Right renal cortex interstitium (tissue), 3 donors: ENCODE results near the gene DUSP14. TPM values are rescaled to one million over a fixed set of nuclear protein-coding genes. Genes with fewer than 3 reads are reported as not detected.

ENCODE experiments used
- DNase-seq, 3 donors: peaks; one replicate each; pipeline ENCODE4 v3.0.0-alpha.2; 2013; ENCODE audit warnings: low read depth in 3 of 3, low spot score in 2 of 3
- polyA plus RNA-seq, 3 donors: library from polyadenylated mRNA; unstranded; fragments of 120-200 nt; gene quantifications; one replicate each; pipeline ENCODE4 v1.2.1, GENCODE V29; 2013; ENCODE audit not compliant: insufficient read length in 3 of 3

DUSP14 gene
- polyA plus RNA-seq, 3 donors = 14.7 to 17.6 (median 16.3) TPM

DNA sequence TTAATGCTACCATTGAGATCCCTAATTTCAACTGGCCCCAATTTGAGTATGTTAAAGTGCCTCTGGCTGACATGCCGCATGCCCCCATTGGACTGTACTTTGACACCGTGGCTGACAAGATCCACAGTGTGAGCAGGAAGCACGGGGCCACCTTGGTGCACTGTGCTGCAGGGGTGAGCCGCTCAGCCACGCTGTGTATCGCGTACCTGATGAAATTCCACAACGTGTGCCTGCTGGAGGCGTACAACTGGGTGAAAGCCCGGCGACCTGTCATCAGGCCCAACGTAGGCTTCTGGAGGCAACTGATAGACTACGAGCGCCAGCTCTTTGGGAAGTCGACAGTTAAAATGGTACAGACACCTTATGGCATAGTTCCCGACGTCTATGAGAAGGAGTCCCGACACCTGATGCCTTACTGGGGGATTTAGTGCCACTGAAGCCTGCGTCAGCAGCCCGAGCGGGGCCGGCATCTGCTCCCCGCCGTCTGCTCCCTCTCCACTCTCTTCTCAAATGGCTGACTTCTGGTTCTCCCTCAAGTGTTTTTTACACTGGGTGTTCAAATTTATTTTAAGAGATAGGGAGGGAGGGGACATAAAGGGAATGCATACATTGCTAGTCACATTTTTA, 22.9 kb downstream of the DUSP14 start:
- DNase-seq = no peak

DNA sequence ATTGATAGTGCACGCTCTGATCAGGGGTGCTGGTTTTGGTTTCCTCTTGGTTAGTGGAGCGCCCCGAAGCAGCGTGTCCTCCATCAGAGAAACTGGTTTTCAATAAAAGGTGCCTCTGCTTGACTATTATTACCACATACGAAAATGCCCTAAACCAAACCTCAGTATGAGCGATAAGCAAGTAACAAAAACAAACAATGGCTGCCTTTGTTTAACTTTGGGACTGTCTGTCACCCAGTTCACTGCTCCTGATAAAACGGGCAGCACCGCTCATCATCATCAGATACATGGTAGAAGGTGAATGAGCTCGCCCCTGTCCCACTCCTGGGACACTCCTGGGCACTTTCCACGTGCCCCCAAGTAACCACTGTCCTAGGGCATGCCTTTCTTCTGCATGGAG, 24.0 kb downstream of the DUSP14 start:
- DNase-seq = no peak

DNA sequence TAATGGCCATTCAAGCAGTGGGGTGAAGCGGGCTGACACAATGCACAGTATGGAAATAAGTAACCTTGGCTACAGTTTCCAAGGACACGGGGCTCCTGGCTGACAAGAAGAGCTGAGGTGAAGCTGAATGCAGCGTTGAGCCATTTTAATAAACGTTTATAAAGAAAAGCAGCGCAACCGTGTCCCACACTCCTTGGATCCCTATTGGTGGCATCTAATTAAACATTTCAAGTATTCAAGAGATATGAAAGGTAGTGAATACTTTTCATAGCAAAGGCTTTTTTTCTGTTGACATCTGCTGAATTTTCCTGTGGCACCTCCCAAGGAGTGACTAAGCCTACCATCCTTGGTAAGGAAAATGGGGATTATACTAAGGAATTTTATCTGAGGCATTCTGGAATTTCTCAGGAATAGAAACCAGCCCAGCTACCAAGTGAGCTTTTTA, 26.5 kb downstream of the DUSP14 start:
- no peak for DNase-seq

DNA sequence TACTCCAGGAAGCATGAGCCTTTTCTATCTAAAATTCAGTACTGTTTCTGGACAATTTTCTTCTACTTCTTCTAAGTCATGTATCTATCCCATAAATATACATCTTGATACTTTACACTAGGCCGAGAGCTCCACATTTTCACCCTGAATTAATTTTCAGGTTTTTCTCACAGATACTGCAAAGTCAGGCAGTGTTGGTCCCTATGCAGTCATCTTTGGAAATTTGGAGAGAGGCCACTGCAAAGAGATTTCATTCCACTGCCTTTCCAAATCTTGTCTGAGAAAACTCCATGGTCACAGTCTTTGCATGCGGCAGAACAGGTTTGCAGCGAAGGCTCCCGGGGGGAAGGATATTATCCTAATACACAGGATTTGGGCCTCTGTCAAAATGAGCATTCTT, 28.2 kb downstream of the DUSP14 start:
- no peak for DNase-seq

DNA sequence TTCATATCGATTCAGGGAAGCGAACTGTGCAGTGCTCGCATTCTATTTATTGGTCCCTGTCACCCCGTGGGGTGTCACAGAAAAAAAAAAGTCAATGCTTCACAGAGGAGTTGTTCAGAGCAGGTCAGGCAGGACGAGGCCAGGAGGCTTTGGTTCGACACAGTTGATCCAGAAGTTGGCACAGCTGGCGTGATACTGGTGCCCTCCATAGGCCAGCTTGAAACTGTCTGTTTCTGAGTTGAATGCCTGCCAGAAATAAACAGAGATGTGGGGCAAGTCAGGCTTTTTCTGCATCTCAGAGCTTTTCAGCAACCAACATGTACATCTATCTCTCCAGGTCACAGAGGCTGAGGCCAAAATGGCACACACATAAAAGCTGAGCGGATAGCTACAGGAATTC, 29.1 kb downstream of the DUSP14 start:
- DNase-seq = no peak

DNA sequence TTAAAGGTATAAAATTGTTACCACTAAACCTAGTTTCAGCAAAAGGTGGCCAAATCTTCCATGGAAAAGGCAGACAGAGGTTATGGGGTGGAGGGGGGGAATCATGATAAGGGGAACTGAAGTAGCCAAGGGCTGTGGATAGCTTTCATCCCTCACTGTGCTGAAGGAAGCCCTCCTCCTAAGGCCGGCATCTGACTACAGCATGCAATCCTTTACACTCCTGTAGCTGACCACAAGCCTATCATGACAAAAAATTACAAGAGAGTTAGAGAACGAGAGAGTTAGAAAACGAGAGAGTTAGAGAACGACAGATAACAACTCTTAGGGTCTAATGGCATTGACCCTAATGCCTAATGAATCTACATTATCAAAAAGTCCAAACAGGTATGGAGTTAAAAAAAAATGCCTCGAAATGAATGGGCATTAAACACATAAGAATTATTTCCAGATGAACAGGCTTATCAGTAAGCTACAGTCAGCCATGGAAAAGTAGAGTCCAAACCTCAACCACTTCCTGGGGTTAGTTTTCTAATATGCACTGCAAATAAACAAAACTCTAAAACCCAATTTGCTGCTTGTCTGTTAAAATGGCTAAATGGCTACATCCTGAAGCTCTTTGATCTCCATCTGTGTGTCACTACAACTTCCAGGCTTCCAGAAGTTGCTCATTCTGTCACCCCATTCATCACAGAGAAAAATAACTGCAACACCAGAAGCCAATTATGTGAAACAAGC, 29.7 kb downstream of the DUSP14 start:
- no peak for DNase-seq

DNA sequence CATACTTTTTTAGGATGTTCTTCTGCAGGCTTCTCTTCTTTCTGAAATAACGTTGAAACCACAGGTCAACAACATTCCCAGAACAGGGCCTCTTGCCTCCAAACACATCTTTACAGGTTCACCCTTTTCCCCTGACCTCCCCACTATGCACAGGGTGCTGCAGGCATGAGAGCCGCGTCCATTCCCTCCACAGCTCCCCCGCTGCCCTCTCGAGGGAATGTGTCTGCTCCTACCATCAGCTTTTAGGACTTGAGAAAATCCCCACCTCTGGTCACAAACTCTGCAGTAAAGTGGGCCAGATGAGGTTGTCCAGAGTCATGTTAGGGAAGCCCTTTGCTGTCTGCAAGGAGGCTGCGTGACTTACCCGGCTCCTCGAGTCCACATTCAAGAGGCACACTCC, 30.5 kb downstream of the DUSP14 start:
- DNase-seq = no peak

DNA sequence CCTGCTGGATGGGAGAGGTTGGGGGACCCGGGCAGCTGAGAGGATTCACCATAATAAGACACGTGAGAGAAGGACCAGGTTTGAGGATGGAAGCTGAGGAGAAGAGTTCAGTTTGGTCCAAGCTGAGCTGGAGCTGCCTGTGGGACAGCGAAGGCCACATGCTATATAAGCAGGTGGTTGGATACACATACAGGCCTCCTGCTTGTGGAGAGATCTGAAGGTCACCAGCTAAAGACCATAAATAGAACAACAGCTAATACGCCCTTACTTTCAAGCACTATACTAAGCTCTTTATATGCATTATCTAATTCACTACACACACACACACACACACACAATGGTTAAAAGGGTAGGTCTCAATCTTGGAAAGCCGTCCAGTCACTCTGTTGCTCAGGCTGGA, 32.1 kb downstream of the DUSP14 start:
- DNase-seq = no peak

DNA sequence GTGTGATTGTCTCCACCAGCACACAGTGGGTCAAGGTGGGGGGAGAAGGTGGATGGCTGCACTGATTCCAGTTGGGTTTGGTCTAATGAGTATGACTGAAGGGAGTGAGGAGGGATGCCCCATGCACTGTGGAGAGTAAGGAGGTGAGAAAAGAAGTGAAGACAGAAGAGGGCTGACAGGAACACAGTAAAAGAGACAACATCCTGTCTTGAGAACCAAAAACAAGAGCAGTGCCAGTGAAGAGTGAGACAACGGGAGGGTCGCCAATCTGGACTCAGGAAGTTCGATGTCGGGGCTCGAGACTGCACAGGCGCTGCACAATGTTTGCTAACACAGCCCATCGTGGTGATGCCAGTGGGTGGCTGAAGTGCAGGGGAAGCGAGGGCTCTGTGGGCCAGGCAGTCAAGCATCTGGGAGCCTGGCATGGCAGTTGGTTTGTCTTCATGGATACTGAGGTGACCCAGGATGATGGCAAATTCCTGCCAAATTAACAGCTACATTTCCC, 34.1 kb downstream of the DUSP14 start:
- no peak for DNase-seq

DNA sequence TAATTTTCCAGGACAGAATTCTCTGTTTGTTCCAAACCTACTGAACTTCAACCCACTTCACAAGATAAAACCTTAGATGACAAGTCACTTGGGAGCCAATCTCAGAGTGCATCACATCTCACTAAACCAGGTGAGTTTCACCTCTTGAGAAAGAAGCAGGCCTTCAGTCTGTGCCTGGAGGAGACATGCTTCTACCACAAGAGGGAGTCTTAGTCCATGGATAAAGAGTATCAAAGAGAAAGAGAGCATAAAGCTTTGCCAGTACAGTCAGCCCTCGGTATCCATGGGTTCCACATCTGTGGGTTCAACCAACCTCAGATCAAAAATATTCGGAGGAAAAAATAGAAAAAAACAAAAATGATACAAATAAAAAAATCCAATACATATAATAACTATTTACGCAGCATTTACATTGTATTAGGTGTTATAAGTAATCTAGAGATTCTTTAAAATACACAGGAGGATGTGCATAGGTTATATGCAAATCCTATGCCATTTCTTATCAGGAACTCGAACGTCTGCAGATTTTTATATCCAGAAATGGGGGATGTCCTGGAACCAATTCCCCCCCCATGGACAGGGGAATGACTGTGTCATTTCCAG, 37.7 kb downstream of the DUSP14 start:
- peak; percentile 12 to 31 (median 27) for DNase-seq

DNA sequence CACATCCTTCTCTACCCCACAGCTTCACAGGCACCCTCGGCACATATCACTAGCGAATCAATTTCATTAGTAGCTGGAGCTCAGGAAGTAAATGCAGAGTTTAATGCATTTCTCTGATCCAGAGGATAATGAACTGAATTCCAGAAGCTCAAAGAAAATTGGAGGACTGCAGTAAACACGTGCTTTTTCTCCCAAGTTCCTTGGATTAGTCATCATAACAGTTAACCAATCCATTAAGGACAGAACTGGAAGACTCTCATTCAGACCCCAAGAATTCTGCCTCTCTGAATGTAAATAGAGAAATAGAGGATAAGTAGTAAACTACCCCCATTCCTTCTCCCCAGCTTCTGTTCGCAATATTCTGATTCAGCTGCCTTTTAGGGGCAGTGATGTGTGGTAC, 40.7 kb downstream of the DUSP14 start:
- DNase-seq = no peak

DNA sequence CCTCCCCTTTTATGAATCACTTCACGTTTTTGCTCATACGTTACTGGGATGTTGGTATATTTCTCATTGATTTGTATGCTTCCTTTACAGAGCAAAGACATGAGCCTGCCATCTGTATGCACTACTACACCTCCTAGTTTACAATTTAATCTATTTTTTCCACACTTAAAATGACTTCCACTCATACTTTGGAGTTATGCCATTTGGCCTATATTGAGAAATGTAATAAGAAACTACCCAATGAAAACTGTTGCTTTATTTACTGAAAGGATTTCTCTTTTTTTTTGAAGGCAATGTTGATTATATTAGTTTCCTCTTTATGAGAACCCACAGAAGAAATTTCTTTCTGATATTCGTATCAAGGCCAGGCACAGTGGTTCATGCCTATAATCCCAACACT, 43.1 kb downstream of the DUSP14 start:
- no peak for DNase-seq

DNA sequence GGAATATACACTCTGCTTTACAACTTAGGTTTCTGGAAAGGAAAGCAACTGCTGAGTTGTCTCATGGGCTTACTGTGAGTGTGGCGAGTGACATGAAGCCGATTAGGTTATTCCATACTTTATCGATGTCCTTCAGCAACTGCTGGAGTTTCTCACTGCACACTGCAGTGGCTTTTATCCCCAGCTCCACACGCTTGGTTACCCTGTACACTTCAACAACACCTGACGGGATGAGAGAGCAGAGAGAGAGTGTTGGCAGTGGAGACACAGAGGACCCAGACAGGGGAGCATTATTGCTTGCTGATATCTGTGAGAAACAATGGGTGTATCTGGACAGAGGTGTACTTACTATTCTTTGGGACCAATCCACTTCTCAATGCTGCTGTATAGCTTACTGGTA, 46.2 kb downstream of the DUSP14 start:
- DNase-seq = no peak

DNA sequence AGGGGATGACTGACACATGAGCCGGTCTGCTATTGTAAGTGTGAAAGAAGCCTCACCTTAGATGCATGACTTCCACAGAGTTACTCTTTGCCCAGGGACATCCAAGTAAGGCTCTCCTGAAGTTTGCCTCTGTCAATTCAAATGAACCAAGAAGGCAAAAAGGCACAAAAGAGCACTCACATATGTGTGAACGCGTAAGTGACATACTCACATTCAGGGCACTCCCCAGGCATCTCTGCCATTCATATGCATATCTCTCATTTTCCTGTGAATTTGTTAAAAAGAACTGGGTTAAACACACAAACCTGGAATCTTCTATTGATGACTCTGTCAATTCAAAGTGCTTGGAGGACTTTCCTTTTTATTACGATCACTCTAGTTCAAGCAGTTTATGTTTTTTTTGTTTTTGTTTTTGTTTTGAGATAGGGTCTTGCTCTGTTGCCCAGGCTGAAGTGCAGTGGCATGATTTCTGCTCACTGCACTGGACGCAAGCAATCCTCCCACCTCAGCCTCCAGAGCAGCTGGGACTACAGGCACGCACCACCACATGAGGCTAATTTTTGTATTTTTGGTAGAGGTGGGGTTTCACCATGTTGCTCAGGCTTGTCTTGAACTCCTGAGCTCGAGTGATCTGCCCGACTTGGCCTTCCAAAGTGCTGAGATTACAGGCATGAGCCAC, 49.4 kb downstream of the DUSP14 start:
- DNase-seq = no peak

DNA sequence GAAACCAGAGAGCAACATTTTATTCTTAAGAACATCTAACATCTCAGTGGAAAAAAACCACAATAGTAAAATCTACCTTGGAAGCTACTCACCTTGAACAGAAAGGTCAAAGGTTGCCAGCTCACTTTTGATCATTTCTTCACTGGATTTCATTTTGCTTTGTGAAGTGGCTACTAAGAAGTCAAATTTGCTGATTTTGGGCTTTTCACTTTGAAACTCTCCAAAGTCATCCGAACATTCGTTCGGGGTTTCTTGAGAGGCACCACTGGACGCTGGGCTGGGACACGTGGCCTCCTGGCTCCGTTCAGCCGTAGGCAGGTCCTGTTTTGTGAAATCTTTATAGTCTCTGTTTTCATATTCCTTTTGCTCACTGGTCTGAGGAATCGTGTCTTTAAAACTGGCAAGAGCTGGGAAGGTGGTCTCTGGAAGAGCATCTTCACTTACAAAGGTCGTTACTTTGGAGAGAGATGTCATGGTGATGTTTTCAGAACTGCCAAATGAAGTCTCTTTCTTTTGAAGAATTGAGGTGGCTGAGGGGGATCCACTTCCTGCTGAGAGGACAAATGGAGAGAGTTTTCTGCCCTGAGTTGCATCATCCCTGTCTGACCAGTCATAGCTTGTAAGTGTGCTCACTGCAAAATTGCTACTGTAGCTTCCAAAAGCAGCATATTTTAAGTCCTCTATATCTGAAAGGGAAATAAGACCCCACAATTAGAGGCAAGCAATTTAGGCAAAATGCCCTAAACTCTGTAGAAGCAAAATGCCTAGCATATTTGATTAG, 52.4 kb downstream of the DUSP14 start:
- no peak for DNase-seq

DNA sequence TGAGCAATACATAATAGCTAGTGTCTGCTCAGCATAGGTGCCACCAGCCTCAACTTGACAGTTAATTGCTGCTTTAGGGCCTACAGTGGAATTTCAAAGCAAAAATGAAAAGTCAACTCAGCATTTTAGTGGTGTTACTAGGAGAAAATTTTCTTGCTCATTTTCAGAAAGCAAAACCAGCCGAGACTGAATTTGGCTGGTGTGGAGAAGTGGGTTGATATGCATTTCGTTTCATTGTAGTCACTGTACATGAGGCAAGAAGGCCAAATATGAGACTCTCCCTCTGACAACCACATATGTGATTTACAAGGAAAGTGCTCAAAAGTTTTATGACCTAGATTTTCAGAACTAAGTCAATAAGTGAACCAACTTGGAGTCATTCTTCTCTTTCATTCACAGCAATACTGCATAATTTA, 54.0 kb downstream of the DUSP14 start:
- no peak for DNase-seq

DNA sequence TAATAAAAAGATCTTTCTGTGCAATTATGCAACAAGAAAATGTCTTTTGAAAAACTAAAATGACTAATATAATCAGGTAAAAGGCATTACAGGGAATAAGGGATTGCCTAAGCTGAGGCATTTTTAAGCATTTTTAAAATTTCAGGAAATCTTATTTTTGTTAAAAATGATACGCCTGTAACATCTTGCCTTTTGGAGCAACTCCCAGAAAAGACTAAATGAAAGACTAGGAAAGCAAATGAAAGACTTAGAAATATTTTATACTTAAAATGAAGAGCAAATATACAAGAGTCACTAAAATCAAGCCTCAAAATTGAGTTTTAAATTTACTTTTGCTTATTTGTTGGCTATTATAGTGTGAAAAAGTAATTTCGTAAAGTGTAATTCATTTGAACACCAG, 55.8 kb downstream of the DUSP14 start:
- DNase-seq = no peak

DNA sequence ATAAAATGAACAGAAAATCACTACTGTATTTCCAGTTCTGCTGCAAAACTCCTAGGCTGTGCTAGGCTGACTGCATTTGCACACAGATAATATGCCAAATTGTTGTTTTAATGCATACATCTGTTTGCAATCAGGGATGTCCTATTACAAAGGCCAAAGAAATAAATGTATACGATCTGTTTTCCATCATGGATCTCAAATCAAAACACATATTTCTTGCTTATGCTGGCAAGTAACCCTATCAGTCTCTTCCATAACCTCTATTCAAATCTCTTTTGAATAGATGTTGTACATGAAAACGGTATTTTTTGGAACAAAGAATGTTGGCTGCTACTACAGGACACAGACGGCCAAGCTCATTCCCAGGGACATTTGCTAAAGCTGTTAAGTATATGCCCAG, 56.6 kb downstream of the DUSP14 start:
- DNase-seq = no peak

DNA sequence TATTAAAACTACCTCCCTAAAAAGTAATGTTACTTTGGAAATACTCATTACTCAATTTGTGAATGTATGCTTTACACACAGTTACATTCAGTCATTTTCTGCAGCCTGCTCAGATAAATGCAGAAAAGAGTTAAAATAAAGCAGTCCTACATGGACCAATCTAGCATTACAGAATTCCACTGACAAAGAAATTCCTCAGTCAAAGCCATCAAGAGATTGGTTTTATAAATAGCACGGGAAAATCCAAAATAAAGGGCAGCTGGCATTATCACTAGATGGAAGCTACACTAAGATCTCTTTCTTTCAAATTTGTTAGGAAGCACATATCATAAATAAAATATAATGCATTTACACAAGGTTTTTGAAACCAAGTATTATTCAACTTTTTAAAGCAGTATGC, 58.3 kb downstream of the DUSP14 start:
- no peak for DNase-seq

DNA sequence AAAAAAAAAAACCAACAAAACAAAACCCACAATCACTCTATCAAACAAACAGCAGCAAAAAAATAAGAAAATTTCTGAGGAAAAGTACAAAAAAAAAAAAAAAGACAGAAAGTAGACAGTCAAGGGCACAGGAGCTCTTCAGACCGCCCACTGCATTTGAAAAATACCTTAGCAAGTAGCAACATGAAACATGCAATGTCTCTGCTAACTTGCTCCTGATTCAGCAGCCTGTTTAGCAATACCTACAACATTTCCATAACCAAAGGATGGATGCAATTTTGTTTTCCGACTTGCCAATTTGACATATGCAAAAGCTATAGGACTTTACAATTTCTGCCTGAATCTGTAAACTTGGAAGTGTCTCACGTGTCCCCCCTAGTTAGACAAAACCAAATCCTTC, 62.1 kb downstream of the DUSP14 start:
- no peak for DNase-seq
